ENCODE data around the gene TANGO6. TPM values are rescaled to one million over a fixed set of nuclear protein-coding genes. Genes with fewer than 3 reads are reported as not detected.
A peak's percentile ranks its signal among the peaks of the same experiment; 100 is the strongest.

The TANGO6 gene
- total RNA-seq, 1 donor = 38.0 TPM

DNA sequence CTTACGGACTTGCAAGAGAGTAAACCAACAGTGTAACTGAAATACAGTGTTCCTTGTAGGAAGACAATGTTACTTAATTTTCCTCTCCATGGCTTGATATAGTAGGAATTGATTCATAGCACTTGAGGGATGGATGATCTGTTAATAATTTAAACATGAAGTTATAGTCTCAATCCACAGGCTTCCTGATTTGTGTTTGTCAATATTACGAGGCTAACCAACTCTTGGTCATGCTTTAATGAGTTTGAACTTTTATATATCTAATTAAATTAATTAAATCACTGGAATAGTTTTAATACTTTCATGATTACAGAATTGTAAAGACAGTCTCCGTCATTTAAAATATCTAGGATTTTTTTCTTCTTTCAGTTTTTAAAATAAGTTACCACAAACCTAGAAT is 150.1 kb downstream of the TANGO6 start:
- Histone ChIP-seq H3K27me3 (ENCODE audit: insufficient read depth, low read length) (no peaks in the 10 kb centered on the region), H4K20me1 (ENCODE audit: insufficient read depth, low read length) (no peaks in the 10 kb centered on the region), H3K36me3 (ENCODE audit: insufficient read depth, low read length) (no peaks in the 10 kb centered on the region), H3K4me2 (ENCODE audit: insufficient read depth, low read length) (peak overlapping the region; percentile 71), H3K27ac (ENCODE audit: low read depth, low read length) (peak overlapping the region; percentile 89), H3K79me2 (ENCODE audit: insufficient read depth, low read length) (no peaks in the 10 kb centered on the region), H3K4me1 (ENCODE audit: insufficient read depth, low read length) (peaks cover 38% of the 10 kb centered on the region), H3K4me3 (ENCODE audit: insufficient read depth, low read length) (no peak overlapping the region), H2AFZ (ENCODE audit: low read length) (no peak overlapping the region), H3K9me3 (ENCODE audit: low read depth, low read length) (no peaks in the 10 kb centered on the region)
- no peak for TF ChIP-seq CTCF (IDR thresholded peaks at IDR 0.05; ENCODE audit: extremely low read depth, low read depth, low read length)
- DNase-seq (ENCODE audit: insufficient read length, low spot score, missing footprints) = no peak

DNA sequence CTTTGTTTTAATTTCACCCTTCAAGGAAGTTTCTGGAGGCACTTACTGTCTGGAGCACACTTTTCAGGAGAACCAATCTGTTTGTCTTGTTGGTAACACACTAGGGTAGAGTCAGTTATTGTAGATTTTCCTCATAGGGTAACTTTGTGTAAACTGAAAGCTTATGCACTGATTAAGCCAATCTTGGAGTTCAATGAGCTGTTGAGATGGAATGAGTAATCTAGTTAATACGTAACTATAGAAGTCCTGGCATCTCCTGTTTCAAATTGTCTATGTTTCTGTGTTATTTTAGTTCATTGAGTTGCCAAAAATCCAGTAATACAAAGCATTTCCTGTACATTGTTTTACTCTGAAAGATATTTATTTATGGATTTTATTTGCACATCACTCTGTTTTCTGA is 150.6 kb downstream of the TANGO6 start:
- no peaks in the 10 kb centered on the region for H4K20me1 ChIP-seq (ENCODE audit: insufficient read depth, low read length)
- peak overlapping the region; percentile 6 for H3K4me3 ChIP-seq (ENCODE audit: insufficient read depth, low read length)
- H3K27ac ChIP-seq (ENCODE audit: low read depth, low read length) = peak overlapping the region; percentile 89
- no peaks in the 10 kb centered on the region for H3K36me3 ChIP-seq (ENCODE audit: insufficient read depth, low read length)
- H3K4me2 ChIP-seq (ENCODE audit: insufficient read depth, low read length) = peak overlapping the region; percentile 71
- no peak for TF ChIP-seq CTCF (IDR thresholded peaks at IDR 0.05; ENCODE audit: extremely low read depth, low read depth, low read length)
- no peaks in the 10 kb centered on the region for H3K9me3 ChIP-seq (ENCODE audit: low read depth, low read length)
- H3K27me3 ChIP-seq (ENCODE audit: insufficient read depth, low read length) = no peaks in the 10 kb centered on the region
- peaks cover 38% of the 10 kb centered on the region for H3K4me1 ChIP-seq (ENCODE audit: insufficient read depth, low read length)
- peak; percentile 82 for DNase-seq (ENCODE audit: insufficient read length, low spot score, missing footprints)
- no peak overlapping the region for H2AFZ ChIP-seq (ENCODE audit: low read length)
- no peaks in the 10 kb centered on the region for H3K79me2 ChIP-seq (ENCODE audit: insufficient read depth, low read length)

- peak overlapping the region; percentile 71 for H3K4me2 ChIP-seq (ENCODE audit: insufficient read depth, low read length)
- no peak overlapping the region for H2AFZ ChIP-seq (ENCODE audit: low read length)
- H3K9me3 ChIP-seq (ENCODE audit: low read depth, low read length) = no peaks in the 10 kb centered on the region
- TF ChIP-seq CTCF (IDR thresholded peaks at IDR 0.05; ENCODE audit: extremely low read depth, low read depth, low read length) = no peak
- H3K4me3 ChIP-seq (ENCODE audit: insufficient read depth, low read length) = peak overlapping the region; percentile 6
- H3K36me3 ChIP-seq (ENCODE audit: insufficient read depth, low read length) = no peaks in the 10 kb centered on the region
- no peaks in the 10 kb centered on the region for H3K79me2 ChIP-seq (ENCODE audit: insufficient read depth, low read length)
- peaks cover 38% of the 10 kb centered on the region for H3K4me1 ChIP-seq (ENCODE audit: insufficient read depth, low read length)
- H4K20me1 ChIP-seq (ENCODE audit: insufficient read depth, low read length) = no peaks in the 10 kb centered on the region
- H3K27ac ChIP-seq (ENCODE audit: low read depth, low read length) = peak overlapping the region; percentile 89
- H3K27me3 ChIP-seq (ENCODE audit: insufficient read depth, low read length) = no peaks in the 10 kb centered on the region
- DNase-seq (ENCODE audit: insufficient read length, low spot score, missing footprints) = no peak
Observed at GRCh38 chr16:68994324-68994723, 151.0 kb downstream of the TANGO6 start.

DNA sequence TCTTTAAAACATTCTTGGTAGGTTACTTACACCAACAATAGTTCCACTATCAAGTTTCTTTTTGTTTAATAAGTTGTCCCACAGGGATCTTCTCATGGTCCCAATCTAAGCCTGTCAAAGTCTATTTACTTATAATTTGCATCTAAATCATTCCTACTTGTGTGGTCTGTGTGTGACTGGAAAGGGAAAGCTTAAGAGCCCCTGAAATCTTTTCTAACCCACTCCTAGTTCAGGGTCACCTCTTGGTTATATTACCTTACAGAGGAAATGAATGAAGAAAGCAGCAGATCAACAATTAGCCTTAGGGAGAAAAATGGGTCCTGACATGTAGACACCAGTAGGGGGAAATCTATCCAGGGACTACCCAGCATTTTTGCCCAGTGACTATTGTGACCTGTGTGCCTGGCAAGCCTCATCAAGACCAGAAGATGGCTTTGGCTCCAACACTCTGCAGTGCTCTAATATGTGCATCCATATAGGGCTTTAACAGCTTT is 151.7 kb downstream of the TANGO6 start:
- no peak for DNase-seq (ENCODE audit: insufficient read length, low spot score, missing footprints)
- H3K36me3 ChIP-seq (ENCODE audit: insufficient read depth, low read length) = no peaks in the 10 kb centered on the region
- peak overlapping the region; percentile 89 for H3K27ac ChIP-seq (ENCODE audit: low read depth, low read length)
- peak; percentile 58 for TF ChIP-seq CTCF (IDR thresholded peaks at IDR 0.05; ENCODE audit: extremely low read depth, low read depth, low read length)
- peak overlapping the region; percentile 33 for H3K4me2 ChIP-seq (ENCODE audit: insufficient read depth, low read length)
- H3K4me3 ChIP-seq (ENCODE audit: insufficient read depth, low read length) = no peak overlapping the region
- no peaks in the 10 kb centered on the region for H3K27me3 ChIP-seq (ENCODE audit: insufficient read depth, low read length)
- peaks cover 38% of the 10 kb centered on the region for H3K4me1 ChIP-seq (ENCODE audit: insufficient read depth, low read length)
- H4K20me1 ChIP-seq (ENCODE audit: insufficient read depth, low read length) = no peaks in the 10 kb centered on the region
- H2AFZ ChIP-seq (ENCODE audit: low read length) = no peak overlapping the region
- no peaks in the 10 kb centered on the region for H3K79me2 ChIP-seq (ENCODE audit: insufficient read depth, low read length)
- no peaks in the 10 kb centered on the region for H3K9me3 ChIP-seq (ENCODE audit: low read depth, low read length)

All from osteoblast (primary cell).